A673 (cell line): Measurements from ENCODE around the gene CCNO. TPM values are rescaled to one million over a fixed set of nuclear protein-coding genes. Genes with fewer than 3 reads are reported as not detected.
A peak's percentile ranks its signal among the peaks of the same experiment; 100 is the strongest.

Source experiments
- BruUV-seq: library from RNA; stranded (reverse); fragments of 400-500 nt; replicated peaks from 2 replicates; lab custom pipeline; 2021; lab: Mats Ljungman, UMichigan
- CTCF ChIA-PET: fragments of 300-600 bp; sonication (Branson Sonifier 250); formaldehyde crosslinking; loops from one replicate; lab custom pipeline; 2022; ENCODE audit warnings: antibody characterized with exemption; lab: Charles Lee
- POLR2A ChIA-PET: fragments of 300-600 bp; sonication (Branson Sonifier 250); formaldehyde crosslinking; loops from one replicate; lab custom pipeline; 2022; ENCODE audit warnings: antibody characterized with exemption; ENCODE audit not compliant: low non-redundant PET; lab: Charles Lee
- DNase-seq: peaks from one replicate; pipeline ENCODE4 v3.0.0-alpha.2; 2015; ENCODE audit warnings: low spot score
- H3K27ac ChIP-seq: fragments of 200-600 bp; sonication (generic); 2 replicates; pipeline ENCODE4 v1.5.1; 2016; ENCODE audit warnings: mixed run types, low read depth, mild to moderate bottlenecking, mixed read lengths, antibody characterized with exemption, low read length; ENCODE audit not compliant: poor library complexity, severe bottlenecking
- H3K27me3 ChIP-seq: fragments of 200-600 bp; sonication (generic); replicated peaks from 2 replicates; pipeline ENCODE4 v1.6.1; 2017; ENCODE audit warnings: mixed run types, low read depth, mild to moderate bottlenecking, mixed read lengths, antibody characterized with exemption, low read length; ENCODE audit not compliant: insufficient read depth, poor library complexity
- H3K36me3 ChIP-seq: fragments of 200-600 bp; sonication (generic); 2 replicates; pipeline ENCODE4 v1.6.1; 2016; ENCODE audit warnings: mixed run types, mild to moderate bottlenecking, mixed read lengths, antibody characterized with exemption, low read length; ENCODE audit not compliant: insufficient read depth, poor library complexity, severe bottlenecking
- H3K4me1 ChIP-seq: fragments of 200-600 bp; sonication (generic); 2 replicates; pipeline ENCODE4 v1.6.1; 2017; ENCODE audit warnings: mixed run types, mild to moderate bottlenecking, mixed read lengths, antibody characterized with exemption, low read length; ENCODE audit not compliant: insufficient read depth, poor library complexity, severe bottlenecking
- H3K4me3 ChIP-seq: fragments of 200-600 bp; sonication (generic); 2 replicates; pipeline ENCODE4 v1.5.1; 2016; ENCODE audit warnings: low read depth, mixed run types, mild to moderate bottlenecking, mixed read lengths, low read length; ENCODE audit not compliant: poor library complexity, severe bottlenecking
- H3K9me3 ChIP-seq: fragments of 200-600 bp; sonication (generic); 2 replicates; pipeline ENCODE4 v1.6.1; 2016; ENCODE audit warnings: mixed run types, low read depth, mild to moderate bottlenecking, mixed read lengths, antibody characterized with exemption, low read length; ENCODE audit not compliant: poor library complexity, severe bottlenecking
- CTCF ChIP-seq: fragments of 300-800, 200-600 bp; sonication (generic); conservative IDR thresholded peaks from 2 replicates; pipeline ENCODE4 v1.5.1; 2017; ENCODE audit warnings: low read depth, mild to moderate bottlenecking, antibody characterized with exemption, low read length, moderate library complexity, mixed read lengths
- EZH2 ChIP-seq: fragments of 200-600 bp; sonication (generic); IDR thresholded peaks from 2 replicates; pipeline ENCODE4 v1.6.1; 2017; ENCODE audit warnings: borderline replicate concordance, low read depth, mild to moderate bottlenecking, mixed read lengths, antibody characterized with exemption, low read length; ENCODE audit not compliant: poor library complexity, severe bottlenecking
- intact Hi-C: fragments of 100-400 bp; cut with micrococcal nuclease; formaldehyde crosslinking; loops from one replicate; pipeline ENCODE4 v1.10.0; 2022; ENCODE audit not compliant: unreplicated experiment
- total RNA-seq: library from RNA; stranded (reverse); gene quantifications from 2 replicates; pipeline ENCODE4 v1.2.3, GENCODE V29; 2021

Gene CCNO
- total RNA-seq, 1 experiment from 2014 or later = 2.1 TPM

GRCh38 chr5:55234121-55234700 is 803 bp upstream of the CCNO start:
- ChIA-PET POLR2A (interaction anchor here (0.7 to 1.0 kb wide), 2 partner anchors 74 to 1675 kb away, joined by 3 to 4 read pairs; partner anchors contain the start of genes DHX29 and MTREX), CTCF (no interaction called here)
- peak; percentile 49 for DNase-seq
- peaks cover 19% of the 10 kb centered on the region for H3K27me3 ChIP-seq
- intact Hi-C loops = no loop called here
- H3K36me3 ChIP-seq = no peaks in the 10 kb centered on the region
- H3K27ac ChIP-seq = no peak overlapping the region
- H3K9me3 ChIP-seq = no peaks in the 10 kb centered on the region
- H3K4me1 ChIP-seq = peaks cover 18% of the 10 kb centered on the region
- H3K4me3 ChIP-seq = peak overlapping the region; percentile 64
- TF ChIP-seq EZH2 (no peak), CTCF (no peak)
- no TSS peak for BruUV-seq

- peaks cover 22% of the 10 kb centered on the region for H3K27me3 ChIP-seq
- peak; percentile 52 for DNase-seq
- no TSS peak for BruUV-seq
- peaks cover 18% of the 10 kb centered on the region for H3K4me1 ChIP-seq
- intact Hi-C loops = no loop called here
- H3K36me3 ChIP-seq = no peaks in the 10 kb centered on the region
- H3K9me3 ChIP-seq = no peaks in the 10 kb centered on the region
- TF ChIP-seq EZH2 = no peak
- no peak for TF ChIP-seq CTCF
- no peak overlapping the region for H3K27ac ChIP-seq
- ChIA-PET CTCF (interaction anchor here (0.6 kb wide), 1 partner anchor 48 kb away, joined by 3 read pairs; no protein-coding TSS in a partner anchor), POLR2A (interaction anchor here (0.6 kb wide), 2 partner anchors 47 to 182 kb away, joined by 3 read pairs; no protein-coding TSS in a partner anchor)
- peak overlapping the region; percentile 64 for H3K4me3 ChIP-seq
Observed at GRCh38 chr5:55232271-55232984, 980 bp downstream of the CCNO start.

- POLR2A ChIA-PET = interaction anchor here (0.6 kb wide), 2 partner anchors 46 to 182 kb away, joined by 3 read pairs; no protein-coding TSS in a partner anchor
- peaks cover 18% of the 10 kb centered on the region for H3K4me1 ChIP-seq
- BruUV-seq = no TSS peak
- no peaks in the 10 kb centered on the region for H3K36me3 ChIP-seq
- peaks cover 22% of the 10 kb centered on the region for H3K27me3 ChIP-seq
- H3K27ac ChIP-seq = no peak overlapping the region
- CTCF ChIA-PET = no interaction called here
- TF ChIP-seq CTCF (no peak), EZH2 (peak; percentile 47)
- no peak for DNase-seq
- no peaks in the 10 kb centered on the region for H3K9me3 ChIP-seq
- H3K4me3 ChIP-seq = peak overlapping the region; percentile 64
- intact Hi-C loops = no loop called here
Observed at GRCh38 chr5:55231919-55232270, 1.5 kb downstream of the CCNO start.
